COLO829 (cell line): ENCODE measurements around the gene GAB2.
A peak's percentile ranks its signal among the peaks of the same experiment; 100 is the strongest.

Experiments
- DNase-seq: peaks from one replicate; pipeline ENCODE4 v3.0.0; 2012; ENCODE audit warnings: low spot score

Gene GAB2

DNA sequence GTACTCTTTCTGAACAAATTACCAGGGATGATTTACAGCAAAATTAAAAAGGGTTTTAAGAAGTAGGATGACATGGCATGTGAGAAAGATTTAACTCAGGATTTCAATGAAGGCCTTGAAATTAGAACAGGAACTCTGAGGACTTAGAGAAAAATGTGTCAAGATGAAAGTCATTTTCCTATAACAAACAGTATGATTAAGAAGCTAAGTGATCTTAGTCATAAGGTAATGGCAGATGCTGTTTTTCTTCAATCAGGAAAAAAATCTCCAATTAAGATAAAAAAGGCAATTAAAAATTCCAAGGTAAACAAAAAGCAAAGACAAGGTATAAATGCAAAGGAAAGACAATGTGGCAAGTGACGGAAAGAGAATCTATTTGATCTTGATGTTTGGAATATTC is 73.5 kb downstream of the GAB2 start:
- no peak for DNase-seq

DNA sequence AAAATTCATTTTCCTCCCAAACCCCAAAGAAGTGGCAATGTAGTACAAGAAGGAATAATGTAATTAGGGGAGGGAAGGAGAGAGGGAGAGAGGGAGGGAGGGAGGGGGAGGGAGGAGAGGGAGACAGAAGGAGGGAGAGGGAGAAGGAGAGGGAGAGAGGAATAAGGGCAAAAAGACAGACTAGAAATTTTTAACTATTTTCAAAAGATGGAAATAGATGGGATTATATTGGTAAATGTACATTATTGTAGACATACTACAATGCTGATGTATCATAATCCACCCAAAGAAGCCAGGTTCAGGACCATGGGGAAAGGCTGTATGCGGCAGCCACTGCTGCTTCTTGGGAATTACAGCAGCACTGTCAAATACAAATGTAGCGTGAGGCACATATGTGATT is 74.3 kb downstream of the GAB2 start:
- DNase-seq: no peak

DNA sequence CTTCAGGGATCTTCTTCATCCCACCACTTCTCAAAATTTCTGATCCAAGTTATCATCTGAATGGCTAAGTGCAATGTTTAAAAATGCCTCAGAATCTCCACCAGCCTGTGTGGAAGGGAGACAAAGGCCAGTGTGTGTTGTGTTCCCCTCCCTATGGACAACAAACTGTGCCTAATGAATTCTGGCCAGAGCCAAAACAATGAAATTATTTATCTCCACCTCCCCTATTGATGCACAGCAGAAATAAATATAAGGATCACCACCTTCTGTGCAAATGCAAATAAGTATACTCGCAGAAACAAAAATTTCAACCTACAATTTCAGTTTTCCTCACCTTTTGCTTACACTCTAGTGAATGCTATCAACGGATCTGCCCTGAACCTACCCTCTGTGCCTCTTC is 75.8 kb downstream of the GAB2 start:
- no peak for DNase-seq

DNA sequence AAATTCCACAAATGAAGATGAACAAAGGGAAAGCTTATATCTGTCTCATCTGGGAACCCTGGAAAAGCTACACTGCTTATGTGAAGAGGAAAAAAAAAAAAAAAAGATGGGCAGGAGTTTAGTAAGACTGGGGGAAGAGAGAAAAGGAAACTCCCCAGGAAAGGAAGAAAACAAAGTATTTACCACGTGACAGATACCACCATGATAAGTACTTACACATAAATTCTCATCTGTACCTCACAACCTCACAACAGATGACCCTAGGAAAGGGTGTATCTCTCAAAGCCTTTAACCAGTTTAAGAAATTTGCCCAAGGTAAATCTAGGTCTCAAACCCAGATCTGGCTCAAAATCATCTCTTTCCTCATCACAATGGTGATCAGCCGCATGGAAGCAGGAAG is 77.1 kb downstream of the GAB2 start:
- DNase-seq: no peak

DNA sequence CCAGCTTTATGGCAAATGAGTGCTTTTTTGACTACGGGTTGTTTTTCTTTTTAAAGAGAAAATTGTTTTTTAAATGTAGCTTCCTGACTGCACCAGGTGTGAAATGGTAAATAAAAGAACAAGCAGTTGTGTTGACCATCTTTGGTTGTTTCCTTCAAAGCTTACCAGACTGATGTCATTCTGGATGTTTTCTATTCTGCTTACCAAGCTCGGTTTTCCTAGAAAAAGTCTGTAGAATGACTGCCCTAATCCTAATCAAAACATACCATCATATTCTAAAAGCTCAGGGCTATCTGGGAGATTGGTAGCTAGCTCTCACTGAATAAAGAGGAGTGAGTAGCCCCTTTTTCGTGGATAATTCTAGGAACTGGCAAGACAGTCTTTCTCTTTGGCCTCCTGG is 77.7 kb downstream of the GAB2 start:
- DNase-seq: no peak

DNA sequence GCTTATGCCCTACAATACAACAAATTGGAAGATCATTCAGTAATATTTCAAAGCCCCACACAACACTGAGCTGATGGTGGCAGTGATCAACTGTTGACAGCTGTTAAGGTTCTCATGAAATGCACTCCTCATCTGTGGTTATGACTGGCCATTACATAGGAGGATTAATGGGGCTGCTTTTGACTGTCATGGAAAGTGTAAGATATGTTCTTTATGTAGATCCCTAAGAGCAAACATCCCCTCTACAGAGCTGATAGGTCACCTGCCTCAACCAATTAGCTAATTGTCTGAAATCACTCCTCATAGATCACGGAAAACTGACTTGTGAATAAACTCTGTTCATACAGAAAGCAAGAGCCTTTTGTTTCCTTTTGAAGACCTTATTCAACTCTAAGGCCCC is 78.1 kb downstream of the GAB2 start:
- peak; percentile 36 for DNase-seq

DNA sequence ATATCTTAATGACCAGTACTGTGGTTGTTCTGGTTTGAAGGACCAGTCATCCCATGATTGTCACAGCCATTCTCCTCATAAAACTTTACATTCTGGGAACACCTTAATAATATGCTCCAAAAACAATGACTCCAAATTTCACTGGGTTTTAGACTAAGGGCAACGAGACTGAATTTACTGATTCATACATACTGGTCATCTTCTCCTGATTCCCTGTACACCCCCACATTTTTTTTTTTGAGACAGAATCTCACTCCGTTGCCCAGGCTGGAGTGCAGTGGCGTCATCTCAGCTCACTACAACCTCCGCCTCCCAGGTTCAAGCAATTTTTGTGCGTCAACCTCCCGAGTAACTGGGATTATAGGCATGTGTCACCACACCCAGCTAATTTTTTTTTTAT is 78.9 kb downstream of the GAB2 start:
- no peak for DNase-seq

DNA sequence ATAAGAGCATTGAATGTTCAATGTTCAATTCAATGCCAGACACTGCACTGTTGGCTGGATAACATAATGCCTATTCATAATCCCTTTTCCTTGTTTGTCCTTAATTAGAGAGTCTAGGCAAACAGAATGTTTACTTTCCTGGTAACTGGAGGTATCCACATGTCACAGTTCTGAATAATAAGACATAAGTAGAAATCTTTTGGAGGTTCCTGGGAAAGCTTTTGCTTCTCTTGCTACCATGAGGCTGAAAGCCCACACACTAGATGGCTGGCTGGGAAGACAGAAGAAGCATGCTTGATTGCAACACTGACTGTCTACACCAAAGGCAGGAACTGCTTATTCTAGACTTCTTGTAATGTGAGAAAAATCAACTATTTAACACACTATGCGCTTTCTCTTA is 79.5 kb downstream of the GAB2 start:
- no peak for DNase-seq

DNA sequence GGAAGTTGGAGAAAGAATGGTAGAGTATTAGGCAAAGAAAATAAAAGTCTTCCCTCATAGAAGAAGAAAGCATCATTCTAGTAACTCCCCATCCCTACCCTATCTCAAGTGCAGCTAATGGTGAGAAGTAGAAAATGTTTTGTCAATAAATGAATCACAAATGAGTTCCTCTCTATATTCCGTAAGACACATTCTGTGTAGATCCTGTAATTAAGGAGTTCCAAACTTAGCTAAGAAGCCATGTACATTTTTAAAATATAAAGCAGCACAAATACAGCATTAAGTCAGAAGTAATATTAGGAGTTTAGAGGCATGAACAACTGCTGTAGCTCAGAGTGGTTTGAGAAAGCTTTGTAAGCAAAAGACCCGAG is 80.1 kb downstream of the GAB2 start:
- no peak for DNase-seq

DNA sequence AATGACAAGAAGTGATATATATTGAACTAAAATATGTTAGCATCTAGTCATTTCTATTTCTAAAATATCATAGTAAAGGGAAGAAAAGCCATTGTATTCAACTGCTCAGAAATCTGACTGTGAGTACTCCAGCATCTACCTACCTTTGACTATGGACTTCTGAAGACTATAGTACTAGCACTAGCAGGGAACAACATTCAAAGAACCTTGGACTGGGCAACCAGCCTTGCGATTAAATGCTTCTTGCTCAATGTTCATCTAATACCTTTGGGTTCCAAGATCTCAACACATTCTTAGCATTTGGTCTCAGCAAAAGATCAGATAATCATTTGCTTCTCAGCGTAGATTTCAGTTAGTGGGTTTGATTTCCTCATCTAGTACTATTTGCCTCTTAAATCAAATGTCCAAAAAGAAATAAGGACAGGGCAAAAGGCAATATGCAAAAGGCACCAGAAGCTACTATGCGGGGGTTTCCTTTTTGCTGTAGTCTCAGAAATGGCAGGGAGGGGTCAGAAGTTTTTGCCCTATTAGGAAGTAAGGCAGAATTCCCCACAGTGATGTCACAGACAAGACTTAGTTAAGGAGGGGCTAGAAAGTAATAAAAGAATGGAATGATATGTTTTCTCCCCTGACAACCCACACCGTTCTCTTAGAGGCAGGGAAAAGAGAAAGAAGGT is 80.6 kb downstream of the GAB2 start:
- DNase-seq: no peak

DNA sequence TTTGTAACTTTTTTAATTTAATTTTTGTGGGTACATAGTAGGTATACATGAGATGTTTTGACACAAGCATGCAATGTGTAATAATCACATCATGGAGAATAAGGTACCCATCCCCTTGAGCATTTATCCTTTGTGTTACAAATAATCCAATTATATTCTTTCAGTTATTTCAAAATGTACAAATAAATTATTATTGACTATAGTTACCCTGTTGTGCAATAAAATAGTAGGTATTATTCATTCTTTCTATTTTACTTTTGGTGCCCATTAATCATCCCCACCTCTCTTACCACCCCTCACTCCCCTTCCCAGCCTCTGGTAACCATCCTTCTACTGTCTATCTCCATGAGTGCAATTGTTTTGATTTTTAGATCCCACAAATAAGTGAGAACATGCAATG is 83.5 kb downstream of the GAB2 start:
- no peak for DNase-seq

DNA sequence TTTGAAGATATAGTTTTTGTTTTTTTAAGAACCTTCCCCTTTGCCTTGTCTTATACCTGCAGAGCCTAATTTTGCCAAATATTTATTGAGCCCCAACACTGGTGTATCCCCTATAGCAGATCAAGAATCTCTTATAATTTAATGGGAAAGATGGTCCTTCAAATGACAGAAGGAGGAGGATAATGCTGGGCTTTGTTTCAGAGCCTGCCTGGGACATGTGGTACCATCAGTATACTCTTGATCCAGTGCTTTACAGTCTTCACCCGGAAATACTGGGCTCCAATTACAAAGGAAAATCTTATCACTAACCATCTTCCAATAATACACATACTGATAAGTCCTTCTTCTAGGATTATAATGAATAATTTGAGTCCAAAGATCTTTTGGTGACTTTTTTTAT is 84.7 kb downstream of the GAB2 start:
- no peak for DNase-seq

DNA sequence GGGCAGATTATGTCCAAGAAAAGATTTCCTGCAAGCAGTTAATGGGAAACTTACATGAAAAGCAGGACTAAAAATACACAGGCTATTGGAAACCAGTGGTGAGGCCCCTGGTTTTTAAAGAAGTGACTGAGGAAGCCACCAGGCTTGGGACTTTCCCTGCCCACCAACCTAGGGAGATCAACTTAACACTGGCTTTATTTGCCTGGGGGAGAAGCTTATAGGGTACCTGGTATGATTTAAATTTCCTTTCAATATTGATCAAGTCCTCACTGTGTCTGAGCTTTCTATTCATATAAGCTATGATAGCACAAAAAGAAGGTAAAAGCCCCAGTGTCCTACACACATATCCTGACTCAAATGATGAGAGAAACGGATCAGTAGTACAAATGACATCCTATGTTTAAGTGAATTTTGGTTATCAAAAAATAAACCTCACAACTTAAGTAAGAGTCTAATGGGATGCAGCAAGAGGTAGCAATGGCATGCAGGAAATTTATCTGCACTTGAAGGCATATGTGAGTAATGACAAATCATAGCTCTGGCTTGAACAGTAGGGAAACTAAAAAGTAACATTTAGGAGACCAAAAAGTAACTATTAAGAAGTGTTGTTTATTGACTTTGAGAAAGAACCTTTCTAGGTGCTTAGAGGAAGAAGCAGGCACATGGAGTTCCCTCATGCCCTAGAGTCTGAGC is 85.3 kb downstream of the GAB2 start:
- no peak for DNase-seq

DNA sequence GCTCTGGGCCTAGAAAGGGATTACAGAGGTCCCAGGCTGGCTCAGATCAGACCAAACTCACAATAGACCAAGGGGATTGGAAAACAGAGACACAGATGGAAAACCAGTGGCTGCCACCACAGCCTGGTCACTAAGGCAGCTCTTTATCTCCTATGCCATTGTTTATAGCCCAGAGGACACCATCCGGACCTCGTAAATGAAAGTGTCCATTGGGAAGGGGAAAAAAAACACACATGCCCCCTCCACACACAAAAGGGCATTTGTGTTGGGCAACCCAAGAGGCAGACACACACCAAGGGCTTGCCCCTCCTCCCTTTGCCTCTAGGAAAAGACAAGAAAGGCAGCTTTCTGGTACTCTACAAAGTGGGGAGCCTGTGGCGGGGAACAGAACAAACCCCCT is 85.9 kb downstream of the GAB2 start:
- DNase-seq: peak; percentile 59

DNA sequence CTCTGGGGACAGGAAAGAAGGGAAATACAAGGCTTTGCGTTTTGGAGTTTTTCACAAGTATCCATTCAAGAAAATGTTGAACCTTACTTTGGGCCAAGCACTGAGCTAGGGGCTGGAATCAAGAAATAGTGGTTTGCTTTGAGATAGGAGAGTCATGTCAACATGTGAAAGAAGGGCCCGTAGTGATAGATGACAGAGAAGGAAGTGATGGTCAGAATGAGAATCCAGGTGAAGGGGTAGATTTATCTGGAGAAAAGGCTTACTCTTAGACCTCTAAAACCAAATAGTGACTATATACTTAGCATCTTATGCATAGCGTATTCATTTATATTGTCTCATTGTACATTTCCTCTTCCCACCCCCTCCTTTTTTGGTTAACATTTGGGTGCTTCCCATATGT is 87.3 kb downstream of the GAB2 start:
- DNase-seq: no peak

DNA sequence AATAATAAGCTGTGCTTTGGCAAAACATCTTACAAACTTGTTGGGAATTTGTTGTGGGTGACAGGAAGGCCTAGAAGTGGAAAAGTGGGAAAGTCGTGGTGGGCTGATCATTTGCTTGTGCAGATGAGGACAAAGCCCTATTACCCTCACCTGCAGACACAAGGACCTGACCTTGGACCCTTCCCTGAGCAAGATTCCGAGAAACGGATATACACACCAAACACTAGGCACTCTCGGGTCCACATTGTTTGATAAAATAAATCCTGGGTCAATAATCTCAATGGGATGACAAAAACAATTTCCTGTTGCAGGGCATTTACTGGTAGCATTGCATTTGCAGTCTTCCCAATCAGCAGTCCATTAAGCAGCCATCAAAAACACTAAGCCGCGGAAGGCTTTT is 89.7 kb downstream of the GAB2 start:
- no peak for DNase-seq

DNA sequence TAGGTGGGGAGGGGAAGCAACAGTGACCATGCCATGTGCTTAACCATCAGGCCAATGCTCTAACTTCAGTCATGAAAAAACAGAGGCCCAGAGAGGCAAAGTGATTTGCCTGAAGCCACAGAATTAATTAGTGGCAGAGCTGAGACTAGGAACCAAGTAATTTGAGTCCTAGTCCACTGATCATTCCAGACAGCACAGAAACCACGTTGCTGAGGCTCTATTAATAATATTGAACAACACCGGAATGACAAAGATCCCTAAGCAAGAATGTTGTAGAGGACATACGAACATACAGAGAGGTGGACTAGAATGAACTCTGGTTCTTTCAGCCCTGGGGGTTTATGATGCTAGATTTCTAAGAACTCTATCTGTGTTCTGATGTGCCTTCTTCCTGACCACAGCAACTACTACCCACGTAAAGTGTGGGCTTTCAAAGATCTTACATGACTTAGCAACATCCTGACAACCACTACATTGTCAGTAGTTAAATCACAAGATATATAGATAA is 92.3 kb downstream of the GAB2 start:
- DNase-seq: no peak

DNA sequence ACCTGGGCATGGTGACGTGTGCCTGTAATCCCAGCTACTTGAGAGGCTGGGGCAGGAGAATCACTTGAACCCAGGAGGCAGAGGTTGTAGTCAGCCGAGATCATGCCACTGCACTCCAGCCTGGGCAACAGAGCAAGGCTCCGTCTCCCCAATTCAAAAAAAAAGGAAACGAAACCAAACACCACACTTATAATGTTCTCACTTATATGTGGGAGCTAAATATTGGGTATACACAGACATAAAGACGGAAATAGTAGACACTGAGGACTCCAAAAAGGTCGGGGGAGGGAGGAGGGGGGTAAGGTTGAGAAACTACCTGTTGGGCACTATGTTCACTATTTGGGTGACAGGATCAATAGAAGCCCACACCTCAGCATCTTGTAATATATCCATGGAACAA is 94.3 kb downstream of the GAB2 start:
- DNase-seq: no peak

DNA sequence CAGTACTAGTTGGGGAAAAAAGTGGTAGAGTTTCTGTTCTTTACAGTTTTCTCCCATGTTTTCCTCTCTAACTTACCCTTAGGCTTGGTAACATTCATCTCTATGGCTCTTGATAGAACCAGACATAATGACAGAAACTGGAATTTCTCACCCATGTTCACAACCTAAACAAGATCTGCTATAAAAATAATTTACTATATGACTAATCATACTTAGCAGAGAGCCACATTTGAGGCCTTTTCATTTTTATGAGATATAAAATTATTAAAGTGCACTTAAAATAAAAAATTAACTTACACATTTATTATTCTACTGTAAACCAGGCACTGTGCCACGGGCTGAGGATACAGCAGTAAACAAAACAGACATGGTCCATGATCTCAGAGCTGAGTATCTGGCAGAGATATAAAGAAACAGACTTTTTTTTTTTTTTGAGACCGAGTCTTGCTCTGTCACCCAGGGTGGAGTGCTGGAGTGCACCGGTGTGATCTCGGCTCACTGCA is 98.1 kb downstream of the GAB2 start:
- DNase-seq: no peak

DNA sequence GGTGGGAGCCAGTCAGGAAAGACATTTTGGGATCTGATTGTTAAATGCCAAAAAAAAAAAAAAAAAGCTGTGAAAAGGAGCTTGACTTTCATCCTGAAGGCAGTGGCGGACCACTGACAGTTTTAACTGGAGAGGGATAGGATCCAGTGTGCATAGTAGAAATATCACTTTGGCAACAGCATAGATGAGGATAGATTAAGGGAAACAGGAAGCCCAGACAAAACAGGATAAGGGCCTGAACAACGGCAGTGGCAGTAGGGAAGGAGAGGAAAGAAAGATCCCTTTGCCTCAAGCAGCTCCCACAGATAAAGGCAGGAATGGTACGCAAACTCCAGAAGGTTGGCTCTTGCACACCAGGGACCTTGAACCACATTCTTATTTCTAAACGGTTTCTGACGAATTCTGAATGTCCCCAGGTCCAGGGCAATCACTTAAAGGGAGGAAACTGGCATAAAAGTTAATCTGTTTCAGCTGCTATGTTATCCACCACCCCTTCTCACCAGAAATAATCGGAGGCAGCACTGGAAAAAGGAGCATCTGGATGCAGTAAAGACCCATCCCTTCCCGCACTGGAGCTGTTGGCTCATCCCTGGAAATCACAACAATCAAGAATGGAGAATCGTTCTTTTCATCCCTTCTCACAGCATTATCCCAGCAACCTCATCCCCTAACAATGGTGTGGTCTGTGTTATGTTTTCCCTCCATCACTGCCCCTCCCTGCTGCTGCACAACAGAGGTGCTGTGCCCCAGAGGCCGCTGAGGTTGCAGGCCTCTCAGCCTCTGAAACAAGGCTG is 99.1 kb downstream of the GAB2 start:
- DNase-seq: peak; percentile 76

DNA sequence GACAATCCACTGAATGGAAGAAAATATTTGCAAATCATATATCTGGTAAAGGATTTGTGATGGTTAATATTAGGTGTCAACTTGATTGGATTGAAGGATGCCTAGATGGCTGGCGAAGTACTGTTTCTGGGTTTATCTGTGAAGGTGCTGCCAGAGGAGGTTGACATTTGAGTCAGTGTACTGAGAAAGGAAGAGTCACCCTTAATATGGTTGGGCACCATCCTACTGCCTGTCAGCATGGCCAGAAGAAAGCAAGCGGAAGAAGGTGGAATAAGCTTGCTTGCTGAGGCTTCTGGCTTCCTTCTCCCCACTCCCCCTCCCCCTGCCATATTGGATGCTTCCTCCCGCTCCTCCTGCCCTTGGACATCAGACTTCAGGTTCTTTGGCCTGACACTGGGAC is 101.9 kb downstream of the GAB2 start:
- DNase-seq: no peak

DNA sequence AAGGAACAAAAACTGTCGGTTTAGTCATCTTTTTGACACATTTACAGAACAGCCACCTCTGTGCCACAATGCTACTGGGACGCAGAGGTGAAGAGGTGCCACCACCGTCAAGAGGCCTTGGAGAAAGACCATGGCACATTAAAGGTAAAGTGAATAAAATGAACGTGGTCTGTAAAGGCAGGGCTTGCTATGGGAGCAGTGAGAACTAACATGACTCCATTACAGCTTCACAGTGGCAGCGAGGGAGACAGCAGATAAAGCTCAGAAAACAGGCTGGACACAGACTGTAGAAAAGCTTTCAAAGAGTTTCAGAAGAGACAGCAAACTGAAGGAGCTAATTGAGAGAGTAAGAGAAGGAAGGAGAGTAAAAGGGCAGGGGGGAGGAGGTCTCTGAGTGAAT is 102.9 kb downstream of the GAB2 start:
- DNase-seq: no peak

DNA sequence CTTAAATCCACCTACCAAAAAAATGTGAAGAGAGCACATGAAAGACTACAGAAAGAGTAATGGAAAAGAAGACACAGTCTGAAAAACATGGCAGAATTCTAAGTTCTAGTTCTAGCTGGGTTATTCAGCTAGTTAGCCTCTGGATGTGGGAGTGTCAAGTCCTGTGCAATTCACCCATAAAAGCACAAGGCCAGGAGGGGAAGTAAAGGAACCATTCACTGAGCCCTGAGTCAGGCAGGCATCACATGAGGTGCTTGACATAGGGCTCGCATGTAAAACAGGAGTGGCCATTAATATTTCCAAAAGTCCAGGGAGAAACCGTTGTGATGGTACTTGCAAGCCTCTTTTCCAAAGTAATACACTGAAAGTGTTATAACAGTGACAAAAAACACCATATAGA is 103.7 kb downstream of the GAB2 start:
- no peak for DNase-seq
